Right ventricle myocardium inferior (tissue), 1 donor: Measurements from ENCODE around the gene SLC35D3. TPM values are rescaled to one million over a fixed set of nuclear protein-coding genes. Genes with fewer than 3 reads are reported as not detected.
"Not testable (repeated sequence)": the region's sequence is repeated elsewhere in the genome, so short reads cannot be mapped to it uniquely, and the experiment has no call there.

Experiments
- ATAC-seq: fragments of 200-7000 bp; cut with Tn5 transposase; one replicate; pipeline ENCODE4 v1.9.1; 2020; ENCODE audit warnings: mild to moderate bottlenecking, moderate library complexity
- DNase-seq: peaks from one replicate; pipeline ENCODE4 v3.0.0; 2021; ENCODE audit errors: missing footprints
- intact Hi-C: fragments of 100-400 bp; cut with DNase I; formaldehyde crosslinking; loops from one replicate; pipeline ENCODE4 v1.11.0; 2022
- total RNA-seq: library from RNA; stranded (reverse); fragmentation: NEBNext Ultra II Directional; extraction: Animal tissue kit (Norgen Biotek cat#: 25700); gene quantifications from one replicate; pipeline ENCODE4 v1.2.1, GENCODE V29; 2021
- donor health status: DM: no; HTN: yes; CAD: no; lungs with severe emphysema.

The SLC35D3 gene
- total RNA-seq, 1 donor from 2014 or later: not detected

- intact Hi-C loops: no loop called here
- no peak for DNase-seq
- ATAC-seq: no peak
Measured at GRCh38 chr6:136958168-136958567, 36.1 kb downstream of the SLC35D3 start.

- no peak for ATAC-seq
- no peak for DNase-seq
- intact Hi-C loops: no loop called here
Measured at GRCh38 chr6:136959471-136959891, 37.4 kb downstream of the SLC35D3 start.

- DNase-seq, ATAC-seq: not testable (repeated sequence)
- intact Hi-C loops: loop anchor here (10.0 kb wide), 1 partner anchor 245 kb away; no protein-coding TSS in a partner anchor
Measured at GRCh38 chr6:136959935-136960334, 37.8 kb downstream of the SLC35D3 start.

- DNase-seq (no peak), ATAC-seq (no peak)
- intact Hi-C loops: loop anchor here (10.0 kb wide), 1 partner anchor 244 kb away; no protein-coding TSS in a partner anchor
Measured at GRCh38 chr6:136960781-136961180, 38.7 kb downstream of the SLC35D3 start.

- DNase-seq (no peak), ATAC-seq (no peak)
- intact Hi-C loops: loop anchor here (10.0 kb wide), 1 partner anchor 243 kb away; no protein-coding TSS in a partner anchor
Measured at GRCh38 chr6:136961848-136962247, 39.7 kb downstream of the SLC35D3 start.

GRCh38 chr6:136962661-136963060, 40.6 kb downstream of the SLC35D3 start:
- no peak for DNase-seq
- ATAC-seq: peak; percentile 89
- intact Hi-C loops: loop anchor here (10.0 kb wide), 1 partner anchor 242 kb away; no protein-coding TSS in a partner anchor

- intact Hi-C loops: loop anchor here (10.0 kb wide), 1 partner anchor 242 kb away; no protein-coding TSS in a partner anchor
- peak; percentile 81 for ATAC-seq
- DNase-seq: no peak
Measured at GRCh38 chr6:136963259-136963658, 41.2 kb downstream of the SLC35D3 start.

GRCh38 chr6:136964398-136964797, 42.3 kb downstream of the SLC35D3 start:
- ATAC-seq: no peak
- intact Hi-C loops: loop anchor here (10.0 kb wide), 1 partner anchor 240 kb away; no protein-coding TSS in a partner anchor
- no peak for DNase-seq

- no peak for DNase-seq
- ATAC-seq: peak; percentile 58
- intact Hi-C loops: loop anchor here (2.0 to 10.0 kb wide), 3 partner anchors 49 to 237 kb away; no protein-coding TSS in a partner anchor
Measured at GRCh38 chr6:136967876-136968752, 46.0 kb downstream of the SLC35D3 start.

GRCh38 chr6:136968837-136969236, 46.7 kb downstream of the SLC35D3 start:
- DNase-seq: peak; percentile 82
- intact Hi-C loops: loop anchor here (2.0 to 10.0 kb wide), 3 partner anchors 48 to 236 kb away; no protein-coding TSS in a partner anchor
- peak; percentile 88 for ATAC-seq

GRCh38 chr6:136969433-136969832, 47.3 kb downstream of the SLC35D3 start:
- peak; percentile 74 for ATAC-seq
- no peak for DNase-seq
- intact Hi-C loops: loop anchor here (2.0 to 10.0 kb wide), 3 partner anchors 47 to 235 kb away; no protein-coding TSS in a partner anchor

GRCh38 chr6:136969930-136970329, 47.8 kb downstream of the SLC35D3 start:
- DNase-seq: no peak
- ATAC-seq: no peak
- intact Hi-C loops: loop anchor here (2.0 to 10.0 kb wide), 4 partner anchors 47 to 675 kb away; no protein-coding TSS in a partner anchor

GRCh38 chr6:136971609-136972008, 49.5 kb downstream of the SLC35D3 start:
- ATAC-seq (no peak), DNase-seq (no peak)
- intact Hi-C loops: loop anchor here (10.0 kb wide), 1 partner anchor 673 kb away; no protein-coding TSS in a partner anchor

- not testable (repeated sequence) for ATAC-seq, DNase-seq
- intact Hi-C loops: loop anchor here (10.0 kb wide), 1 partner anchor 671 kb away; no protein-coding TSS in a partner anchor
Measured at GRCh38 chr6:136973781-136974180, 51.7 kb downstream of the SLC35D3 start.

Other genes with a start within 250 kb of the SLC35D3 start
- gene MAP3K5, start 129.8 kb upstream of the SLC35D3 start, total RNA-seq: 34.7 TPM
- 11.7 TPM for gene PEX7, start 99.7 kb upstream of the SLC35D3 start, total RNA-seq
- 6.7 TPM for gene IL20RA, start 122.7 kb downstream of the SLC35D3 start, total RNA-seq